Suprapubic skin (tissue), 4 donors: ENCODE results near the gene INPP5F. TPM values are rescaled to one million over a fixed set of nuclear protein-coding genes. Genes with fewer than 3 reads are reported as not detected.

Experiments used
- DNase-seq, 2 donors: peaks; one replicate each; pipeline ENCODE4 v3.0.0-alpha.2; 2019; ENCODE audit warnings: low spot score in 2 of 2
- H3K27ac ChIP-seq: fragments of 200-600 bp; sonication (generic); one replicate; pipeline ENCODE4 v1.5.1; 2019
- H3K27me3 ChIP-seq: fragments of 200-600 bp; sonication (generic); one replicate; pipeline ENCODE4 v1.5.1; 2019
- H3K36me3 ChIP-seq: fragments of 200-600 bp; sonication (generic); one replicate; pipeline ENCODE4 v1.5.1; 2019
- H3K4me1 ChIP-seq: fragments of 200-600 bp; sonication (generic); one replicate; pipeline ENCODE4 v1.5.1; 2019
- H3K4me3 ChIP-seq: fragments of 200-600 bp; sonication (generic); one replicate; pipeline ENCODE4 v1.5.1; 2019; ENCODE audit warnings: mild to moderate bottlenecking
- H3K9me3 ChIP-seq: fragments of 200-600 bp; sonication (generic); one replicate; pipeline ENCODE4 v1.5.1; 2019
- CTCF ChIP-seq, 2 donors: fragments of 200-600 bp in 1 of 2; fragments of 450-650 bp in 1 of 2; sonication (generic) in 1 of 2; IDR thresholded peaks; one replicate each; pipeline ENCODE4 v1.5.1; 2016 to 2019; ENCODE audit warnings: antibody characterized with exemption in 2 of 2, mild to moderate bottlenecking in 1 of 2, moderate library complexity in 1 of 2
- EP300 ChIP-seq: sonication (generic); formaldehyde crosslinking; IDR thresholded peaks from one replicate; pipeline ENCODE4 v1.6.1; 2017; ENCODE audit warnings: antibody characterized with exemption
- POLR2A ChIP-seq, 2 donors: fragments of 450-650 bp; IDR thresholded peaks; one replicate each; pipeline ENCODE4 v1.6.1; 2017; ENCODE audit warnings: antibody characterized with exemption in 2 of 2, mild to moderate bottlenecking in 2 of 2, moderate library complexity in 2 of 2
- POLR2AphosphoS5 ChIP-seq, 3 donors: sonication (generic); formaldehyde crosslinking; IDR thresholded peaks; one replicate each; pipeline ENCODE4 v1.6.1; 2017; ENCODE audit warnings: antibody characterized with exemption in 3 of 3
- WGBS: methylation state at CpG from one replicate; pipeline ENCODE4 v1.1.5; 2018; 5-methylcytosine and 5-hydroxymethylcytosine counted together
- total RNA-seq, 4 donors: library from RNA; depleted of rRNA; stranded (reverse); fragments of >200 nt; gene quantifications; one replicate each; pipeline ENCODE4 v1.1.0, GENCODE V29; 2016

The INPP5F gene
- total RNA-seq, 4 donors from 2014 or later, result 16.1 to 38.6 (median 19.3) TPM

GRCh38 chr10:119748871-119749270, 23.0 kb downstream of the INPP5F start:
- no peak for DNase-seq
- WGBS, result 85% methylated on average over 12 of the region's 12 CpGs
- Histone ChIP-seq H3K4me3 (no peak overlapping the region), H3K9me3 (no peaks in the 10 kb centered on the region), H3K36me3 (no peaks in the 10 kb centered on the region), H3K27ac (no peak overlapping the region), H3K4me1 (no peaks in the 10 kb centered on the region), H3K27me3 (no peaks in the 10 kb centered on the region)
- no peak for TF ChIP-seq CTCF (IDR thresholded peaks at IDR 0.05)
- TF ChIP-seq POLR2A (IDR thresholded peaks at IDR 0.05), result no peak
- TF ChIP-seq EP300, result no peak
- no peak for TF ChIP-seq POLR2AphosphoS5 (IDR thresholded peaks at IDR 0.05)

- no peak overlapping the region for H3K4me3 ChIP-seq
- no peaks in the 10 kb centered on the region for H3K9me3 ChIP-seq
- no peaks in the 10 kb centered on the region for H3K4me1 ChIP-seq
- no peak overlapping the region for H3K27ac ChIP-seq
- no peak for TF ChIP-seq EP300
- TF ChIP-seq POLR2A (IDR thresholded peaks at IDR 0.05), result no peak
- no peak for TF ChIP-seq CTCF (IDR thresholded peaks at IDR 0.05)
- TF ChIP-seq POLR2AphosphoS5 (IDR thresholded peaks at IDR 0.05), result no peak
- no peaks in the 10 kb centered on the region for H3K36me3 ChIP-seq
- H3K27me3 ChIP-seq, result no peaks in the 10 kb centered on the region
- WGBS, result 95% methylated on average over 7 of the region's 7 CpGs
- DNase-seq, result no peak
Measured at GRCh38 chr10:119749455-119749854, 23.6 kb downstream of the INPP5F start.

- DNase-seq, result peak in 1 of 2 donors; percentile 71
- 29% methylated on average over 9 of the region's 9 CpGs for WGBS
- TF ChIP-seq POLR2AphosphoS5 (IDR thresholded peaks at IDR 0.05), result no peak
- no peak for TF ChIP-seq EP300
- peak; percentile 88 to 89 for TF ChIP-seq CTCF (IDR thresholded peaks at IDR 0.05)
- TF ChIP-seq POLR2A (IDR thresholded peaks at IDR 0.05), result no peak
- Histone ChIP-seq H3K36me3 (no peaks in the 10 kb centered on the region), H3K27me3 (no peaks in the 10 kb centered on the region), H3K4me3 (no peak overlapping the region), H3K27ac (no peak overlapping the region), H3K4me1 (no peaks in the 10 kb centered on the region), H3K9me3 (no peaks in the 10 kb centered on the region)
Measured at GRCh38 chr10:119750391-119751230, 24.8 kb downstream of the INPP5F start.

- H3K4me3 ChIP-seq, result no peak overlapping the region
- H3K36me3 ChIP-seq, result no peaks in the 10 kb centered on the region
- no peak for DNase-seq
- TF ChIP-seq POLR2A (IDR thresholded peaks at IDR 0.05) (no peak), EP300 (no peak), CTCF (IDR thresholded peaks at IDR 0.05) (no peak), POLR2AphosphoS5 (IDR thresholded peaks at IDR 0.05) (no peak)
- H3K4me1 ChIP-seq, result no peaks in the 10 kb centered on the region
- no peaks in the 10 kb centered on the region for H3K9me3 ChIP-seq
- H3K27ac ChIP-seq, result no peak overlapping the region
- H3K27me3 ChIP-seq, result no peaks in the 10 kb centered on the region
- 93% methylated on average over 2 of the region's 2 CpGs for WGBS
Measured at GRCh38 chr10:119753309-119753708, 27.5 kb downstream of the INPP5F start.

GRCh38 chr10:119754085-119754484, 28.2 kb downstream of the INPP5F start:
- Histone ChIP-seq H3K36me3 (no peaks in the 10 kb centered on the region), H3K4me3 (no peak overlapping the region), H3K4me1 (no peaks in the 10 kb centered on the region), H3K27ac (no peak overlapping the region), H3K27me3 (no peaks in the 10 kb centered on the region), H3K9me3 (no peaks in the 10 kb centered on the region)
- 87% methylated on average over 5 of the region's 5 CpGs for WGBS
- TF ChIP-seq POLR2AphosphoS5 (IDR thresholded peaks at IDR 0.05) (no peak), EP300 (no peak), POLR2A (IDR thresholded peaks at IDR 0.05) (no peak), CTCF (IDR thresholded peaks at IDR 0.05) (no peak)
- DNase-seq, result no peak
